ENCODE measurements around the gene SGCD.

- TF ChIP-seq, protein P1, sequence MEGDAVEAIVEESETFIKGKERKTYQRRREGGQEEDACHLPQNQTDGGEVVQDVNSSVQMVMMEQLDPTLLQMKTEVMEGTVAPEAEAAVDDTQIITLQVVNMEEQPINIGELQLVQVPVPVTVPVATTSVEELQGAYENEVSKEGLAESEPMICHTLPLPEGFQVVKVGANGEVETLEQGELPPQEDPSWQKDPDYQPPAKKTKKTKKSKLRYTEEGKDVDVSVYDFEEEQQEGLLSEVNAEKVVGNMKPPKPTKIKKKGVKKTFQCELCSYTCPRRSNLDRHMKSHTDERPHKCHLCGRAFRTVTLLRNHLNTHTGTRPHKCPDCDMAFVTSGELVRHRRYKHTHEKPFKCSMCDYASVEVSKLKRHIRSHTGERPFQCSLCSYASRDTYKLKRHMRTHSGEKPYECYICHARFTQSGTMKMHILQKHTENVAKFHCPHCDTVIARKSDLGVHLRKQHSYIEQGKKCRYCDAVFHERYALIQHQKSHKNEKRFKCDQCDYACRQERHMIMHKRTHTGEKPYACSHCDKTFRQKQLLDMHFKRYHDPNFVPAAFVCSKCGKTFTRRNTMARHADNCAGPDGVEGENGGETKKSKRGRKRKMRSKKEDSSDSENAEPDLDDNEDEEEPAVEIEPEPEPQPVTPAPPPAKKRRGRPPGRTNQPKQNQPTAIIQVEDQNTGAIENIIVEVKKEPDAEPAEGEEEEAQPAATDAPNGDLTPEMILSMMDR (IDR thresholded peaks at IDR 0.05; ENCODE audit: low read depth, low read length): no peak
- no peak for TF ChIP-seq EZH2phosphoT487 (IDR thresholded peaks at IDR 0.05; ENCODE audit: low read depth)
Measured at GRCh38 chr5:156654444-156654843, 327.5 kb downstream of the SGCD start.
